ENCODE measurements around the gene AR. TPM values are rescaled to one million over a fixed set of nuclear protein-coding genes. Genes with fewer than 3 reads are reported as not detected.

AR gene
- total and polyA plus RNA-seq, 2 of the 8 experiments (the other 6 are each of a cell fraction or from before 2014, with no cell fraction given), result 7.1 to 10.7 TPM

GRCh38 chrX:67725471-67725870 is 181.7 kb downstream of the AR start:
- no peaks in the 10 kb centered on the region for H3K79me2 ChIP-seq (ENCODE audit: control insufficient read depth in 1 of 2, insufficient read depth in 2 of 2, low read length in 2 of 2)
- H2BK12ac ChIP-seq (ENCODE audit: low read depth, low read length), result no peak overlapping the region
- no peak overlapping the region for H3K18ac ChIP-seq (ENCODE audit: extremely low read depth, low read length)
- H4K8ac ChIP-seq (ENCODE audit: extremely low read depth, insufficient read depth, low read length), result no peak overlapping the region
- ChIA-PET POLR2A (ENCODE audit: partially characterized antibody) (no interaction called here), CTCF (ENCODE audit: partially characterized antibody) (no interaction called here)
- H3K23me2 ChIP-seq (ENCODE audit: low read depth, low read length), result no peaks in the 10 kb centered on the region
- no peak overlapping the region for H3K27ac ChIP-seq (ENCODE audit: low read depth, low read length)
- DNase-seq (ENCODE audit: low read depth in 1 of 2, low spot score in 2 of 2) (no peak), FAIRE-seq (no peak)
- no peak overlapping the region for H4K91ac ChIP-seq (replicated peaks; ENCODE audit: insufficient read length, low read length)
- H2BK20ac ChIP-seq (ENCODE audit: low read length), result no peak overlapping the region
- H3K4me3 ChIP-seq (ENCODE audit: extremely low read depth in 1 of 4, insufficient read depth in 2 of 4, low read depth in 3 of 4, low read length in 4 of 4), result no peak overlapping the region
- H3K23ac ChIP-seq (ENCODE audit: insufficient read length), result no peak overlapping the region
- peaks cover 0 to 5% (median 1%) of the 10 kb centered on the region in 4 experiments; a peak in 1 of 8 replicates for H3K36me3 ChIP-seq (ENCODE audit: control insufficient read depth in 2 of 4, insufficient read depth in 4 of 4, low read length in 3 of 4)
- no peak overlapping the region for H2AK5ac ChIP-seq (ENCODE audit: low read depth, low read length)
- H2AFZ ChIP-seq (ENCODE audit: low read length), result no peak overlapping the region
- no peaks in the 10 kb centered on the region for H3K27me3 ChIP-seq (replicated peaks in 1 of 4; ENCODE audit: control insufficient read depth in 3 of 4, extremely low read depth in 1 of 4, insufficient read depth in 3 of 4, low read length in 3 of 4)
- no peak overlapping the region for H2BK120ac ChIP-seq (replicated peaks; ENCODE audit: low read depth, low read length)
- H4K5ac ChIP-seq (ENCODE audit: insufficient read length, low read depth, low read length), result no peak overlapping the region
- H2BK15ac ChIP-seq (ENCODE audit: low read length), result no peak overlapping the region
- H3K9me3 ChIP-seq (ENCODE audit: insufficient read depth in 2 of 2, low read depth in 1 of 2, low read length in 1 of 2), result no peaks in the 10 kb centered on the region
- no peaks in the 10 kb centered on the region for H3K4me1 ChIP-seq (replicated peaks in 1 of 4; ENCODE audit: control insufficient read depth in 3 of 4, insufficient read depth in 4 of 4, low read length in 3 of 4)
- no peaks in the 10 kb centered on the region for H3K79me1 ChIP-seq (ENCODE audit: low read depth, low read length)
- no peak overlapping the region for H3K14ac ChIP-seq (ENCODE audit: insufficient read length)
- 92% methylated on average over 1 of the region's 2 CpGs; no CpG with 5 or more reads in 1 of the 2 experiments for WGBS, 2 experiments (ENCODE audit: extremely low coverage in 1 of 2, insufficient coverage in 1 of 2, insufficient read length in 1 of 2, insufficient replicate concordance in 2 of 2, low coverage in 1 of 2, low lambda C conversion rate in 2 of 2, missing lambda C conversion rate in 1 of 2)
- H3K56ac ChIP-seq (replicated peaks; ENCODE audit: insufficient read length, low read depth, low read length), result no peak overlapping the region
- no peak overlapping the region for H2BK5ac ChIP-seq (ENCODE audit: low read depth, low read length)
- no peak overlapping the region for H3K4me2 ChIP-seq (ENCODE audit: insufficient read depth in 1 of 2, low read depth in 2 of 2, low read length in 2 of 2)
- H3K9ac ChIP-seq (replicated peaks in 1 of 4; ENCODE audit: extremely low read depth in 1 of 4, low read depth in 3 of 4, low read length in 3 of 4), result no peak overlapping the region
- H3K4ac ChIP-seq (replicated peaks; ENCODE audit: insufficient read length, low read depth, low read length), result no peak overlapping the region
- H4K20me1 ChIP-seq (replicated peaks in 1 of 2; ENCODE audit: control insufficient read depth in 1 of 2, insufficient read depth in 2 of 2, low read length in 2 of 2), result no peaks in the 10 kb centered on the region
- no peak for TF ChIP-seq ATF2 (IDR thresholded peaks at IDR 0.05; ENCODE audit: low read length)
- TF ChIP-seq SP2 (IDR thresholded peaks at IDR 0.05; ENCODE audit: low read length), result no peak
- no peak for TF ChIP-seq TBP (IDR thresholded peaks at IDR 0.05; ENCODE audit: low read depth, low read length)
- no peak for TF ChIP-seq E2F6 (IDR thresholded peaks at IDR 0.05)
- no peak for TF ChIP-seq EGR1 (IDR thresholded peaks at IDR 0.05; ENCODE audit: borderline replicate concordance, low read depth, low read length)
- no peak for TF ChIP-seq JUND (IDR thresholded peaks at IDR 0.05; ENCODE audit: low read length)
- TF ChIP-seq HDAC6 (IDR thresholded peaks at IDR 0.05; ENCODE audit: low read depth, low read length), result no peak
- TF ChIP-seq ZNF274 (IDR thresholded peaks at IDR 0.05; ENCODE audit: borderline replicate concordance, extremely low read depth, low read length), result no peak
- TF ChIP-seq CBX8 (IDR thresholded peaks at IDR 0.05; ENCODE audit: borderline replicate concordance, low read depth, low read length), result no peak
- no peak for TF ChIP-seq RFX5 (IDR thresholded peaks at IDR 0.05; ENCODE audit: borderline replicate concordance, low read depth, low read length)
- no peak for TF ChIP-seq CHD1 (IDR thresholded peaks at IDR 0.05; ENCODE audit: low read depth, low read length)
- no peak for TF ChIP-seq HDAC2 (IDR thresholded peaks at IDR 0.05; ENCODE audit: borderline replicate concordance in 1 of 2, low read depth in 2 of 2, low read length in 2 of 2)

Data from H1 (cell line).